CD4-positive, alpha-beta T cell treated with Interferon alpha-2 for 1 hour (primary cell): ENCODE measurements around the gene ZNRD2.
"Not testable (repeated sequence)": the region's sequence is repeated elsewhere in the genome, so short reads cannot be mapped to it uniquely, and the experiment has no call there.

Experiments
- DNase-seq, 2 donors: peaks; one replicate each; pipeline ENCODE4 v3.0.0-alpha.2; 2020 to 2022

Gene ZNRD2, protein sequence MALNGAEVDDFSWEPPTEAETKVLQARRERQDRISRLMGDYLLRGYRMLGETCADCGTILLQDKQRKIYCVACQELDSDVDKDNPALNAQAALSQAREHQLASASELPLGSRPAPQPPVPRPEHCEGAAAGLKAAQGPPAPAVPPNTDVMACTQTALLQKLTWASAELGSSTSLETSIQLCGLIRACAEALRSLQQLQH

DNA sequence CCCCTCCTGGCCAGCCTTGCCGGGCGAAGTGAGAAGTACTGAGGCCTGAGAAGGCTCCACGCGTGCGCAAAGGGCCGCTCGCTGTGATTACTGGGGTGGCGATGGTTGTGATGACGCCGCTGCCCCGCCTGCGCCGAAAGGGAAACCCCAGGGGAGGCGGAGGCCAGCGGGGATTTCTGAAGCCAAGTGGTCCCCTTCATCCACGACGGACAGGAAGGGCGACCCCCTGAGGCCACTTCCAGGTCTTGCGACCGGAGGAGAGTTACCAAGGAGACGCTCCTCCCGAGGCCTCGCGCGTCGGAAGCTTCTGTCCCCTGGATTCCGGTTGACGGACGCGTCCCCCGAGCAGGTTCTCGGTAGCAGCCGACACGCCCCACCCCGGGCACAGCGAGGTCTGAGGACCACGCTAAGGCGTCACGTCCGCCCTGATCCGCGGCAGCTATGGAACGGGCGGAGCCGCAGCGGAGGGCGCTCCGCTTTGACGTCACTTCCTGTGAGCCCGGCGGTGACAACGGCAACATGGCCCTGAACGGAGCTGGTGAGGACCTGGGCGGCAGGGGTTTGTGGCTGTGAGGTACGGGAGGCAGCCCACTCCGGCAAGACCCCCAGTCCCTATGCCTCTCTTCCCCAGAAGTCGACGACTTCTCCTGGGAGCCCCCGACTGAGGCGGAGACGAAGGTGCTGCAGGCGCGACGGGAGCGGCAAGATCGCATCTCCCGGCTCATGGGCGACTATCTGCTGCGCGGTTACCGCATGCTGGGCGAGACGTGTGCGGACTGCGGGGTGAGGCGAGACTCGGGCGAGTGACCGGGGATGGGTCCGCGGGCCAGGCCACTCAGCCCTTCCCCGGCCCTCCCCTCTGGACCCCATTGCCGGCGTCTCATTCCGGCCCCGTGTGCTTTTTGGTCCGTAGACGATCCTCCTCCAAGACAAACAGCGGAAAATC lies at the start of gene ZNRD2:
TSS of gene ZNRD2 (plus strand) at position 505 of the 946 bp plus-strand sequence. CDS start at position 520, 15 bp downstream.
- peak; percentile 98 to 99 for DNase-seq

DNA sequence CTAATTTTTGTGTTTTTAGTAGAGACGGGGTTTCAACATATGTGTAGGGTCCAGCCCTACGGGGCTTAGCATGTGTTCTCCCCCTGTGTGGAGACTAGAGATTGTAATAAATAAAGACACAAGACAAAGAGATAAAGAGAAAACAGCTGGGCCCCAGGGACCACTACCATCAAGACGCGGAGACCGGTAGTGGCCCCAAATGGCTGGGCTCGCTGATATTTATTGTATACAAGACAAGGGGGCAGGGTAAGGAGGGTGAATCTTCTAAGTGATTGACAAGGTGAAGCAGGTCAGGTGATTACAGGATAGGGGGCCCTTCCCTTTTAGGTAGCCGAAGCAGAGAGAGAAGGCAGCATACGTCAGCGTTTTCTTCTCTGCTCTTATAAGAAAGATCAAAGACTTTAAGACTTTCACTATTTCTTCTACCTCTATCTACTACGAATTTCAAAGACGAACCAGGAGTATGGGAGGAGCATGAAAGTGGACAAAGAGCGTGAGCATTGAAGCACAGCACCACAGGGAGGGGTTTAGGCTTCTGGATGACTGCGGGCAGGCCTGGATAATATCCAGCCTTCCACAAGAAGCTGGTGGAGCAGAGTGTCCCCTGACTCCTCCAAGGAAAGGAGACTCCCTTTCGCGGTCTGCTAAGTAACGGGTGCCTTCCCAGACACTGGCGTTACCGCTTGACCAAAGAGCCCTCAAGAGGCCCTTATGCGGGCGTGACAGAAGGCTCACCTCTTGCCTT lies 48.3 kb upstream of the ZNRD2 start:
- DNase-seq: peak; percentile 52 to 63

DNA sequence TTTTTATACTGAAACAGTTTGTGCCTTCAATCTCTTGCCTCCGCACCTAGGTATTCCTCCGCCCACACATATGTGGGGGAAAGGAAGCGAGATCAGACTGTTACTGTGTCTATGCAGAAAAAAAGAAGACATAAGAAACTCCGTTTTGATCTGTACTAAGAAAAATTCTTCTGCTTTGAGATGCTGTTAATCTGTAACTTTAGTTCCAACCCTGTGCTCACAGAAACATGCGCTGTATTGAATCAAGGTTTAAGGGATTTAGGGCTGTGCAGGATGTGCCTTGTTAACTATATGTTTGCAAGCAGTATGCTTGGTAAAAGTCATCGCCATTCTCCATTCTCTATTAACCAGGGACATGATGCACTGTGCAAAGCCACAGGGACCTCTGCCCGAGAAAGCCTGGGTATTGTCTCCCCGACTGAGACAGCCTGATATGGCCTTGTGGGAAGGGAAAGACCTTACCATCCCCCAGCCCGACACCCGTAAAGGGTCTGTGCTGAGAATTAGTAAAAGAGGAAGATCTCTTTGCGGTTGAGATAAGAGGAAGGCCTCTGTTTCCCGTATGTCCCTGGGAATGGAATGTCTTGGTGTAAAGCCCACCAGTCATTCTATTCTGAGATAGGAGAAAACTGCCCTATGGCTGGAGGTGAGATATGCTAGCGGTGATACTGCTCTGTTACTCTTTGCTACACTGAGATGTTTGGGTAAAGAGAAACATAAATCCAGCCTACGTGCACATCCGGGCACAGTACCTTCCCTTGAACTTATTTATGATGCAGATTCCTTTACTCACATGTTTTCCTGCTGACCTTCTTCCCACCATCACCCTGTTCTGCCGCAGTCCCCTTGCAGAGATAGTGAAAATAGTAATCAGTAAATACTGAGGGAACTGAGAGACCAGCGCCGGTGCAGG lies 47.3 kb upstream of the ZNRD2 start:
- DNase-seq: peak in 1 of 2 donors; percentile 57

DNA sequence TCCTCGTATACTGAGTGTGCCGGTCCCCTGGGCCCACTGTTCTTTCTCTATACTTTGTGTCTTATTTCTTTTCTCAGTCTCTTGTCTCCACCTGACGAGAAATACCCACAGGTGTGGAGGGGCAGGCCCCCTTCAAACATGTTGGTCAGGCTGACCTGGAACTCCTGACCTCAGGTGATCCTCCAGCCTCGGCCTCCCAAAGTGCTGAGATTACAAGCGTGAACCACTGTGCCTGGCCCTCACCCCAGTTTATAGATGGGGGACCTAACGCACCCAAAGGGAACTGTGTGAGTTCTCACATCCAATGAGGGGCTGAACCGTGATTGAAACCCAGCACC lies 46.7 kb upstream of the ZNRD2 start:
- not testable (repeated sequence) for DNase-seq

DNA sequence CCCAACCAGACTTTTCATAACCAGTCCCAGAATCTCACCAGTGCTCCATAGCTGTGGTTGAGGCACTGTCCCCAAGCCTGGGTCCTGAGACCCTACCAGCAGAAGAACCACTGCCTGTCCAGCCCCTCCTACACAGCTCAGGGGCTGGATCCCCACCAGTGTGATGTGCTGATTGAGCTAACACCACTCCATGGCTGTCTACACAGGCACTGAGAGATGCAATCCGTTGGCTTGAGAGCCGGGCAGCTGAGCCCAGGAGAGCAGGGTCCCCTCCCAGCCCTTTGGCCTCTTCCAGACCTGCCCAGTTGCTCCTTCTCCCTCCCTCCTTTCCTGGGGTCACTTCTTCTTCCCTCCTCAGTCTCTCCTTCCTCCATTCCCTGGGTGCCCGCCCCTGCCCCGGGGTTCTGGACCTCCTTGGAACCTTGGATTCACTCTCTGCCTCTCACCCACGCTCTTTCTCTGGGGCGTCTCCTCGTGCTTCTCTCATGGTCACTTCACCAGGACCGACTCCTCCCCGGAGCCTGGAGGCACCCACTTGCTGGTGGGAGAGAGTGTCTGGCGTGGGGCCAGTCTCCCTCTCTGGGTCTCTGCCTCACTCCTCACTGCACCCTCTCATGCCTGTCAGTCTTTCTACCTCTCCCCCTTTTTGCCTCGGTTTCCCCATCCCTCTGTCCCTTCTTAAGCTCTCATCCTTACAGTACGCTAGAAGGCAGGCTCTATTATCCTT lies 46.1 kb upstream of the ZNRD2 start:
- DNase-seq: no peak

DNA sequence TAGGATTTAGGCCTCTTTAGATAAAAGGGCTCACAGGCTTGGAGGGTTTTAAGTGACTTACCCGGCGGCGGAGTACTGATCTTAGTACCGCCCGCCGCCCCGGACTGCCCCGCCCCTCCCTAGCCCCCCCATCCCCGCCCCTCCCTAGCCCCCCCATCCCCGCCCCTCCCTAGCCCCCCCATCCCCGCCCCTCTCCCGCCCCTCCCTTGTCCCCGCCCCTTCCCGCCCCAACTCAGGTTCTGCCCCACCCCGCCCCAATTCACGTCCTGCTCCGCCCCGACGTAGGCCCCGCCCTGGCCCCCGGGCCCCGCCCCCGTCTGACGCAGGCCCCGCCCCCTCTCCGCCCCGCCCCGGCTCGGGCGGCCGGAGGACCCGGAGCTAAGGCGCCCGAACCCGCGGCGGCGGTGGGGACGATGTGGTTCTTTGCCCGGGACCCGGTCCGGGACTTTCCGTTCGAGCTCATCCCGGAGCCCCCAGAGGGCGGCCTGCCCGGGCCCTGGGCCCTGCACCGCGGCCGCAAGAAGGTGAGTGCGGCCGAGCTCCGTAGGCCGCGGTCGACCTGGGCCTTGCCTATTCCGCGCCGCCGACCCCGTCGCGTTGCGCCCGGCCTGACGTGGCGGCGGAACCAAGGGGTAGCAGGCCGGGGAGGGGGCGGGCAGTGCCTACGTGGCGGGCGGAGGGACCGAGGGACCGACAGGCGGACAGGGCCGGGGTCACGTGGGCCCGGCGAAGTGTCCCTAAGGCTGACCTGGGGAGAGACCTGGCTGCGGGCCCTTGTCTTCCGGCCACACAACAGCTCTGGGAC lies 45.3 kb upstream of the ZNRD2 start, which contains the start of gene SCYL1:
TSS of gene SCYL1 (plus strand) at position 343 of the 805 bp plus-strand sequence. CDS start at position 414, 71 bp downstream.
- DNase-seq: peak; percentile 78 to 89

DNA sequence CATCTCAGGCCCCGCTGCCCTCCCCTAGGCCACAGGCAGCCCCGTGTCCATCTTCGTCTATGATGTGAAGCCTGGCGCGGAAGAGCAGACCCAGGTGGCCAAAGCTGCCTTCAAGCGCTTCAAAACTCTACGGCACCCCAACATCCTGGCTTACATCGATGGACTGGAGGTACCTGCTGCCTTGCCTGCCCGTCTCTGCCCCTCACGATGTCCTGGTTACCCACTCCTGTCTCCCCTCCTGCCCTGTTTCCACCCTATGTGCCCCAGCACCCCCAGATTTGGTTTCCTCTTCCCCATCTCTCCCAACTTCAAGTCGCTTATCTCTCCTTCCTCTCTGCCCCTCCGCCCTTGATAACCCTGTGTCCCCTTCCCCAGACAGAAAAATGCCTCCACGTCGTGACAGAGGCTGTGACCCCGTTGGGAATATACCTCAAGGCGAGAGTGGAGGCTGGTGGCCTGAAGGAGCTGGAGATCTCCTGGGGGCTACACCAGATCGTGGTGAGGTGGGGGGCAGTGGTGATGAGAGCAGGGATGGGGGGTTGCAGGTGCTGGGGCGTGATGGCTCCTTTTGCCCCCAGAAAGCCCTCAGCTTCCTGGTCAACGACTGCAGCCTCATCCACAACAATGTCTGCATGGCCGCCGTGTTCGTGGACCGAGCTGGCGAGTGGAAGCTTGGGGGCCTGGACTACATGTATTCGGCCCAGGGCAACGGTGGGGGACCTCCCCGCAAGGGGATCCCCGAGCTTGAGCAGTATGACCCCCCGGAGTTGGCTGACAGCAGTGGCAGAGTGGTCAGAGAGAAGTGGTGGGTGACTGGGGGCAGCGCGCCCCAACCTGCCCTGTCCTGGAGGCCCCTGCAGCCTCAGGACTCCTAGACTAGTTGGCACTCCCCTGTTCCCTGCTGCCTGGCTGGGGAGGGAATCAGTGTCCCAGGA lies 44.5 kb upstream of the ZNRD2 start:
- DNase-seq: no peak

DNA sequence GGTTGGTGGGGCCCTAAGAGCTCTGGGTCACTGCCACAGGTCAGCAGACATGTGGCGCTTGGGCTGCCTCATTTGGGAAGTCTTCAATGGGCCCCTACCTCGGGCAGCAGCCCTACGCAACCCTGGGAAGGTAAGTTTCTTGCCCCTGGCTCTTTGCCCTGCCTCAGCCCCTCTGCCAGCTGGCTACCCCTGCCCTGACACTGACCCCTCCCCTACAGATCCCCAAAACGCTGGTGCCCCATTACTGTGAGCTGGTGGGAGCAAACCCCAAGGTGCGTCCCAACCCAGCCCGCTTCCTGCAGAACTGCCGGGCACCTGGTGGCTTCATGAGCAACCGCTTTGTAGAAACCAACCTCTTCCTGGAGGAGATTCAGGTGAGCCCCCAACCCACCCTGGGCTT lies 43.5 kb upstream of the ZNRD2 start:
- no peak for DNase-seq

DNA sequence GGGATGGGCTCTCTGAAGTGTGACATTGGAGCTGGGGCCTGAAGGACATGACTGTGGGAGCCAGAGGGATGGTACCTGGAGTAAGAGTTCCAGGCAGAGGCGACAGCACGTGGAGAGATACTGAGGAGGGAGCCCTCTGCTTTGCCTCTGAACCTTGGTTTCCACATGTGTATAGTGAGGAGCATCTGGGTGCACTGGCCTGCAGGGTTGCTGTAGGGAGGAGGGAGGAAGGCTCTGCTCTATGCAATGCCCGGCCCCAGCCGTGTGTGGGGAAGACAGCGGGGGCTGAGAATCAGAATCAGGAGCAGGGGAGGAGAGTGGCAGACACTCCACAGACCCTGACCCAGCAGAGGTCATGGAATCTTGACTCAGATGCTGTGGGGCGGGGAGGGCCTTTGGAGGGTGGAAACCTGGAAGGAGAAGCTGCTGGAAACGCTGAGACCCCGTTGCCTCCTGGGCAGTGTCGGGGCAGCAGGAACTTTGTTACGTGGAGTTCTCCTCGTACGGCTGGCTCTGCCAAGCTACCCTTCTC lies 41.4 kb upstream of the ZNRD2 start:
- DNase-seq: no peak

DNA sequence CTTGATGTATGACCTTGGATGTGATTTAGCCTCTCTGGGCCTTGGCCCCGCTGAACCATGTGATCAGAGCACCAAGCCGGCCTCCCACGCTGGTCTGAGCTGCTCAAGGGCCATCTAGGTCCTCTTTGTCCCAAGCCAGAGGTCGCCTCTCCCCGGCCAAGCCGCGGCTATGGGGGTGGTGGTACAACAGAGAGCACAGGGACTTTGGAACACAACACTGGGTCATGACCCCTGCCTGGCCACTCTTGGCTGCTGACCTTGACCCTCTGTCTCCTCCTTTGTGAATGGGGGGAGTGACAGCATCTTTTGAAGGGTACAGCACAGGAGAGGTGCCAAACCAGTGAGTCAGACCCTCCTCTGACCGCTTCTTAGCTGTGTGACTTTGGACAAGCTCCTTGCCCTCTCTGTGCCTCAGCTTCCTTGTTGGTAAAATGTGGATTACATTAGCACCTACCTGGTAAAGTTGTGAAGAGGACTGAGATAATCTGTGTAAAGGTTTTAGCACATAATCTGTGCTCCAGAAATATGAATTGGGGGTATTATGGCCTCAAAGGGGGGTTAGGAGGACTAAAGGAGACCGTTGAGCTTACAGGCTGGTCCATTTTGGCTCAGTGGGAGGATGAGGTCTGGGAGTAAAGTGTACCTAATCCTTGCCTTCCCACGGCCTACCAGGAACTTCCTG lies 40.7 kb upstream of the ZNRD2 start:
- no peak for DNase-seq

DNA sequence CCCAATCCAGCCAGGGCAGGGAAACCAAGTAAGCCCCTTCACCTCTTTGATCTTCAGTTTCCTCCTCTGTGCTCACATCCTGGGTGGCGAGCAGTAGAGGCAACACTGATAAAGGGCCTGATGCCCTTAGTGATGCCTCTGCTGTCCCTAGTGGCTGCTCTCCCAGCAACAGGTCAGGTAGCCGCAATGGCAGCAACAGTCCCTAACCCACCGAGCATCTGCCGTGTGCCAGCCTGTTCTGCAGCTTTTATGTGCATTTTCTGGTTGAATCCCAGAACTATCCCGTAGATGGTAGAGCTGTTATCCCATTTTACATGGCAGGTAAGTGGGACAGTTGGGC lies 40.1 kb upstream of the ZNRD2 start:
- DNase-seq: peak in 1 of 2 donors; percentile 50

DNA sequence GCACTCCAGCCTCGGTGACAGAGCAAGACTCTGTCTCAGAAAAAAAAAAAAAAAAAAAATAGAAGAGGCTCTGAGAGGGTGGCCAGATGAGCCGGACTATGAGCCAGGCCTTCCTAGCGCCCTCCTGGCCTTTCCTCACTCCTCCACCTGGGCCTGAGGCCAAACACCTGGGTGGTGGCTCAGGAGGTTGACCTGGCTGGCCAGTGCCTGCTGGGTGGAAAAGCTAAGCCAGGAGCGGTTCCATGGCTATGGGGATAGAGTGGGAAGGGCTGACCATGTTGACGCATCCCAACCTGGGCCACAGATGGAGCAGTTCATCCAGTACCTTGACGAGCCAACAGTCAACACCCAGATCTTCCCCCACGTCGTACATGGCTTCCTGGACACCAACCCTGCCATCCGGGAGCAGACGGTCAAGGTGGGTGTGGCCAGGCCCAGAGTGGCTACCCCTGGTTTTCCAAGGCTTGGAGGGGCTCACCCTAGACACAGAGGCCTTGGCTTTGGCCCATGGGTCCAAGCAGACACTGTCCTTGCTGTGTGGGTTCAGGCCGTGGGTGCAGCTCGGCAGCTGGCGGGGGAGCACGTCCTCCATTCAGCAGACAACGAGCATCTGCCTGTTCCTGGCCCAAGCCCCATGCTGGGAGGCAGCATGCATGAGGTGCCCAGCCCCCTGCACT lies 37.8 kb upstream of the ZNRD2 start:
- no peak for DNase-seq

DNA sequence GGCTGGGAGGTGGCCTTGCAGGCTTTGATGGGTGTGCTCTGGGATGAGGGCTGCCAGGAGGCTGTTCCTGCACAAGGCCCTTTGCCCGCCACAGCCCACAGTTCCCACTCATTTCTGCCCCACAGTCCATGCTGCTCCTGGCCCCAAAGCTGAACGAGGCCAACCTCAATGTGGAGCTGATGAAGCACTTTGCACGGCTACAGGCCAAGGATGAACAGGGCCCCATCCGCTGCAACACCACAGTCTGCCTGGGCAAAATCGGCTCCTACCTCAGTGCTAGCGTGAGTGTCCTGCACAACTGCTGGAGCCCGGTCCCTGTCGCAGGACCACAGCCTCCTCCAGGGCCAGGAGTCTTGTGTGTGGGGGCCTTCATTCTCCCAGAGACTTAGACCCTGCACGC lies 35.2 kb upstream of the ZNRD2 start:
- no peak for DNase-seq

DNA sequence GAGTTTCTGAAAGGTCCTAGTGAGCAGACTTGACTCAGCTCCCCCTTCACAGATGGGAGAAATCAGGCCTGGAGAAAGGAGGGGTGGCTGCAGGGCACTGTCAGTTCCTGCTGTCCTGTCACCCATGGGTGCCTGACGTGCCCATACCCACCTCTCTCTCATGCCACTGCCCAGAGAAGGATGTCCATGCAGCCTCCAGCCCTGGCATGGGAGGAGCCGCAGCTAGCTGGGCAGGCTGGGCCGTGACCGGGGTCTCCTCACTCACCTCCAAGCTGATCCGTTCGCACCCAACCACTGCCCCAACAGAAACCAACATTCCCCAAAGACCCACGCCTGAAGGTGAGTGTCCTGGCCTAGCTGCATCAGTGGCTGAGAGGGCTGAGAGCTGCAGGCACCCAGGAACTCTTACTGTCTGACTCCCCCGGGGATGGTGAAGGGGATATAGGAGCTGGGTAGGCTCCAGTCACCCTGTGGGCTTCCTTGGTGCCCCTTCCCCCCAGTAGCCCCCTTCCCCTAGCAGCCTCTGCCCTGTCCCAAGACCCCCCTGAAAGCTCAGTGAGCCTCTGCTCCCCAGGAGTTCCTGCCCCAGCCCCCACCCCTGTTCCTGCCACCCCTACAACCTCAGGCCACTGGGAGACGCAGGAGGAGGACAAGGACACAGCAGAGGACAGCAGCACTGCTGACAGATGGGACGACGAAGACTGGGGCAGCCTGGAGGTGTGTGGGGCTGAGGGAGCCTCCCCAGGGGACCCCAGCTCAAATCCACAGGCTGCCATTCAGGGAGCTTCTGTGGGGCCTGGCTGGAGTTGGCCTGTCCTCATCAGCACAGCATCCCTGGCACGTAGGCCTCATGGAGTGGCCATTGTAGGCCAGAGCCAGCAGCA lies 33.6 kb upstream of the ZNRD2 start:
- DNase-seq: no peak

DNA sequence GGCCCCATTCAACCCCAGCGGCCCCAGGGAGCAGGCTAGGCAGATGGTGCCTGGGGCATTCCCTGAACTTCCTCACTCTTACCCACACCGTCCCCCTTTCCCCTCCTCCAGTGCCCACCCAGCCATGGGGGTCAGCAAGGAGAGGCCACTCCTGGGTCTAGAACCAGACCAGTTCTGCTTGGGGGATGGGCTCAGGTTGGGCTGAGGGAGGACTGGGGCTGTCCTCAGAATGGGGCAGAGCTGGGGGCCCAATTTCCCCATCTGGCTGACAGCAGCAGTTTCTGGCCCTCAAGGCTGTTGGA lies 33.0 kb upstream of the ZNRD2 start:
- DNase-seq: no peak

DNA sequence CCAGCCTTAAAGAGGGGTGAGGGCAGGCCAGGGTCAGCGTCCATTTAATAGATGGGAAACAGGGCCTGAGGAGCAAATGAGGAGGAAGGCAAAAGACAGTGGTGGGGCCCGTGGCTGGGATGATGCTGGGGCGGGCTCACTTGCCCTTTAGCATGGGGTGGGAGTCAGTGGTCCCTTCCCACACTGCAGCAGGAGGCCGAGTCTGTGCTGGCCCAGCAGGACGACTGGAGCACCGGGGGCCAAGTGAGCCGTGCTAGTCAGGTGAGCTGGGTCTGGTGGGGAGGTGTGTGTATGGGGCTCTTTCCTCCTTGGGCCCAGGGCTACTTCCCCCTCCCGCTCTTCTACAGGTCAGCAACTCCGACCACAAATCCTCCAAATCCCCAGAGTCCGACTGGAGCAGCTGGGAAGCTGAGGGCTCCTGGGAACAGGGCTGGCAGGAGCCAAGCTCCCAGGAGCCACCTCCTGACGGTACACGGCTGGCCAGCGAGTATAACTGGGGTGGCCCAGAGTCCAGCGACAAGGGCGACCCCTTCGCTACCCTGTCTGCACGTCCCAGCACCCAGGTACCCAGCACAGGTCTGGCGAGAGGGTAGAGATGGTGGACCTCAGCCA lies 32.6 kb upstream of the ZNRD2 start:
- DNase-seq: no peak
